Prostate gland (tissue), 2 donors: ENCODE data around the gene LRRTM4. TPM values are rescaled to one million over a fixed set of nuclear protein-coding genes. Genes with fewer than 3 reads are reported as not detected.

Experiments used
- DNase-seq: peaks from one replicate; pipeline ENCODE4 v3.0.0-alpha.2; 2019; ENCODE audit warnings: low spot score
- H3K27ac ChIP-seq, 2 donors: fragments of 200-600 bp; sonication (generic); 2 replicates each; pipeline ENCODE4 v1.5.1; 2017 to 2019
- H3K27me3 ChIP-seq: fragments of 200-600 bp; sonication (generic); replicated peaks from 2 replicates; pipeline ENCODE4 v1.5.1; 2019; ENCODE audit not compliant: insufficient read depth
- H3K36me3 ChIP-seq, 2 donors: fragments of 200-600 bp; sonication (generic); 1 replicate in 1 of 2; 2 replicates in 1 of 2; pipeline versions ENCODE4 v1.5.1 to v1.8.1; 2017 to 2019
- H3K4me1 ChIP-seq: fragments of 200-600 bp; sonication (generic); replicated peaks from 2 replicates; pipeline ENCODE4 v1.5.1; 2019
- H3K4me3 ChIP-seq, 2 donors: fragments of 200-600 bp; sonication (generic); 2 replicates each; pipeline ENCODE4 v1.5.1; 2017 to 2019
- H3K9me3 ChIP-seq: fragments of 200-600 bp; sonication (generic); 2 replicates; pipeline ENCODE4 v1.5.1; 2017
- POLR2A ChIP-seq: fragments of 450-650 bp; IDR thresholded peaks from one replicate; pipeline ENCODE4 v1.6.1; 2016; ENCODE audit warnings: antibody characterized with exemption, mild to moderate bottlenecking
- POLR2AphosphoS5 ChIP-seq: sonication (generic); formaldehyde crosslinking; IDR thresholded peaks from one replicate; pipeline ENCODE4 v1.6.1; 2017; ENCODE audit warnings: antibody characterized with exemption
- whole genome bisulfite sequencing: methylation state at CpG from one replicate; pipeline ENCODE4 v1.1.5; 2018; 5-methylcytosine and 5-hydroxymethylcytosine counted together
- intact Hi-C: fragments of 100-400 bp; cut with DNase I; formaldehyde crosslinking; loops from one replicate; pipeline ENCODE4 v1.14.2; 2022
- total RNA-seq, 2 donors: library from RNA; depleted of rRNA; stranded (reverse); fragments of >200 nt; gene quantifications; one replicate each; pipeline ENCODE4 v1.1.0, GENCODE V29; 2016
- TF ChIP-seq, protein P1 (sequence below), 4 experiments: fragments of 200-600 bp in 2 of 4; fragments of 450-650 bp in 2 of 4; sonication (generic) in 2 of 4; IDR thresholded peaks; 1 replicate in 3 of 4; 2 replicates in 1 of 4; pipeline ENCODE4 v1.5.1; 2016 to 2019; ENCODE audit warnings: antibody characterized with exemption in 4 of 4, mild to moderate bottlenecking in 2 of 4, moderate library complexity in 2 of 4

The LRRTM4 gene
- total RNA-seq, 2 donors from 2014 or later, result 0.09 to 6.2 TPM

DNA sequence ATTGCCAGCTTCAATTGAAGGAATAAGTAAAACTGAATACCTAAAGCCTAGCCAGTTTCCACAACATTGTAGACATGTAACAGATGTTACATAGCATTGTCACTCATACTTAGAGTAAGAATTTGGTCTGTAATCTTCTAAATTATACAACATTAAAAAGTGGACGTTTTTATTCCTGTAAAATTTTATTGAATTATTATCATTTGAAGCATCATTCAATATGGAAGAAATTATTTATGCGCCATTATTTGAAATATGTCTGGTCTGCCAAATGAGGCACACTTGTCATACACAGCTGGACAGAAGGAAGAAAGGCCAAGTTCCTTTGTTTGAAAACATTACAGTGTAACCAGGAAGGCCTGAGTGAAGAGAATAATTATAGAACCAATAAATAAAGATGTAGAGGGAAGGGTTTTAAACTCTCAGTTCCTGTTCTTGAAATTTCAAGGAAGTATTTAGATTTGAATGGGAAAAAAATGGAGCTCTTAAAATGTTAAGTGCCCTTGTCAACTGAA lies 575.5 kb downstream of the LRRTM4 start:
- 52% methylated on average over 2 of the region's 2 CpGs for WGBS
- DNase-seq, result no peak
- Histone ChIP-seq H3K4me3 (no peak overlapping the region), H3K27me3 (no peaks in the 10 kb centered on the region), H3K4me1 (no peaks in the 10 kb centered on the region), H3K9me3 (no peaks in the 10 kb centered on the region), H3K27ac (no peak overlapping the region), H3K36me3 (no peaks in the 10 kb centered on the region)
- TF ChIP-seq POLR2A, result no peak
- TF ChIP-seq, protein P1, sequence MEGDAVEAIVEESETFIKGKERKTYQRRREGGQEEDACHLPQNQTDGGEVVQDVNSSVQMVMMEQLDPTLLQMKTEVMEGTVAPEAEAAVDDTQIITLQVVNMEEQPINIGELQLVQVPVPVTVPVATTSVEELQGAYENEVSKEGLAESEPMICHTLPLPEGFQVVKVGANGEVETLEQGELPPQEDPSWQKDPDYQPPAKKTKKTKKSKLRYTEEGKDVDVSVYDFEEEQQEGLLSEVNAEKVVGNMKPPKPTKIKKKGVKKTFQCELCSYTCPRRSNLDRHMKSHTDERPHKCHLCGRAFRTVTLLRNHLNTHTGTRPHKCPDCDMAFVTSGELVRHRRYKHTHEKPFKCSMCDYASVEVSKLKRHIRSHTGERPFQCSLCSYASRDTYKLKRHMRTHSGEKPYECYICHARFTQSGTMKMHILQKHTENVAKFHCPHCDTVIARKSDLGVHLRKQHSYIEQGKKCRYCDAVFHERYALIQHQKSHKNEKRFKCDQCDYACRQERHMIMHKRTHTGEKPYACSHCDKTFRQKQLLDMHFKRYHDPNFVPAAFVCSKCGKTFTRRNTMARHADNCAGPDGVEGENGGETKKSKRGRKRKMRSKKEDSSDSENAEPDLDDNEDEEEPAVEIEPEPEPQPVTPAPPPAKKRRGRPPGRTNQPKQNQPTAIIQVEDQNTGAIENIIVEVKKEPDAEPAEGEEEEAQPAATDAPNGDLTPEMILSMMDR (IDR thresholded peaks at IDR 0.05), result no peak
- intact Hi-C loops, result no loop called here

DNA sequence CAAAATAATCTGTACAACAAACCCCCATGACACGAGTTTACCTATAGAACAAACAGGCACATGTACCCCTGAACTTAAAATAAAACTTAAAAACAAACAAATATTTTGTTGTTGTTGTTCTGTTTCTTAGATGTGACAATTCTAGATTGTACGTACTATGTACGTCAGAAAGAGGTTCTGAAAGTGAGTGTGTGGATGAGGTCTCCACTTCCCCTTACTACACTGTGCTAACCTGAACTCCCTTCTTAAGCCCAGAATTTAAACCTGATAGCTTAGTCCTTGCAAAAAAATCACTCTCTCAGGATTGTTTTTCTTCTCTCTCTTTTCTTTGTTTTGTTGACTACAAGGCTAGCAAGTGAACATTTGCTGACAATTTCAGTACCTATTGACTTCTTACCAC lies 581.6 kb downstream of the LRRTM4 start:
- Histone ChIP-seq H3K4me1 (no peaks in the 10 kb centered on the region), H3K36me3 (no peaks in the 10 kb centered on the region), H3K4me3 (no peak overlapping the region), H3K27ac (no peak overlapping the region), H3K9me3 (no peaks in the 10 kb centered on the region), H3K27me3 (no peaks in the 10 kb centered on the region)
- whole genome bisulfite sequencing, result 77% methylated on average over 3 of the region's 3 CpGs
- intact Hi-C loops, result no loop called here
- TF ChIP-seq, protein P1 (IDR thresholded peaks at IDR 0.05), result no peak
- TF ChIP-seq POLR2AphosphoS5, result no peak
- no peak for TF ChIP-seq POLR2A
- DNase-seq, result no peak

DNA sequence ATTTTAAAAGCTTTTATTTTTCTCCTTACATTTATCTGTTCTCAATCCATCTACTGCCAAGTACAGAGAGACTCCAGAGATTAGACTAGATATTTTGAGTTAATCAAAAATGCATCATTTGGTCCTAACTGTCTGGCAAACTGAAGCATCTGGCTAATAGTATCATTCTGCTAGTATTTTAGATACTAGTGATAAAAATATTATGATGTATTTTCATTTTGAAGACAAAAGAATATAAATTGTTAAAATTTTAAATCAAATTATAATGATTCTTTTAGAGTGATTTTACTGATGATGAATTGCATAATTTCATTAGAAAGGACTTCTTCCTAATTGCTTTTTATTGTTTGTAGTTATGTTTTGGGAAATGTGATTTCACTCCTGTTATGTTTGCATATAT lies 584.0 kb downstream of the LRRTM4 start:
- TF ChIP-seq POLR2AphosphoS5 (no peak), POLR2A (no peak)
- TF ChIP-seq, protein P1 (IDR thresholded peaks at IDR 0.05), result no peak
- H3K9me3 ChIP-seq, result no peaks in the 10 kb centered on the region
- no peaks in the 10 kb centered on the region for H3K27me3 ChIP-seq
- H3K4me1 ChIP-seq, result no peaks in the 10 kb centered on the region
- no peak overlapping the region for H3K27ac ChIP-seq
- no peaks in the 10 kb centered on the region for H3K36me3 ChIP-seq
- no peak overlapping the region for H3K4me3 ChIP-seq
- intact Hi-C loops, result no loop called here
- DNase-seq, result no peak

DNA sequence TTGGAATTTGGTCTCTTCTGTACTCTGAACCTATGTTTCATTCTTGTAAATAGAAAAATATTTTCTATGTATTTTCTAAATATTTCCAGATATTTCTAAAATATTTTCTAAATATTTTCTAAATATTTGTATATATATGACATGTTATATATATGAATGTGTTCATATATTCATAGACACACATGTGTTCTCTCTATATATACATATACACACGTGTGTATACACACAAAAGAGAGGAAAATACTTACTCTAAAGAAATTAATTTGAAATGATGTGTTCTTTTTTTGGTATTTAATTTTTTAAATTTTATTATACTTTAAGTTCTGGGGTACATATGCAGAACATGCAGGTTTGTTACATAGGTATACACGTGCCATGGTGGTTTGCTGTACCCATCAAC lies 589.6 kb downstream of the LRRTM4 start:
- Histone ChIP-seq H3K27me3 (no peaks in the 10 kb centered on the region), H3K27ac (no peak overlapping the region), H3K4me1 (no peaks in the 10 kb centered on the region), H3K4me3 (no peak overlapping the region), H3K9me3 (no peaks in the 10 kb centered on the region), H3K36me3 (no peaks in the 10 kb centered on the region)
- no peak for TF ChIP-seq POLR2A
- DNase-seq, result no peak
- WGBS, result 95% methylated on average over 2 of the region's 2 CpGs
- intact Hi-C loops, result no loop called here

DNA sequence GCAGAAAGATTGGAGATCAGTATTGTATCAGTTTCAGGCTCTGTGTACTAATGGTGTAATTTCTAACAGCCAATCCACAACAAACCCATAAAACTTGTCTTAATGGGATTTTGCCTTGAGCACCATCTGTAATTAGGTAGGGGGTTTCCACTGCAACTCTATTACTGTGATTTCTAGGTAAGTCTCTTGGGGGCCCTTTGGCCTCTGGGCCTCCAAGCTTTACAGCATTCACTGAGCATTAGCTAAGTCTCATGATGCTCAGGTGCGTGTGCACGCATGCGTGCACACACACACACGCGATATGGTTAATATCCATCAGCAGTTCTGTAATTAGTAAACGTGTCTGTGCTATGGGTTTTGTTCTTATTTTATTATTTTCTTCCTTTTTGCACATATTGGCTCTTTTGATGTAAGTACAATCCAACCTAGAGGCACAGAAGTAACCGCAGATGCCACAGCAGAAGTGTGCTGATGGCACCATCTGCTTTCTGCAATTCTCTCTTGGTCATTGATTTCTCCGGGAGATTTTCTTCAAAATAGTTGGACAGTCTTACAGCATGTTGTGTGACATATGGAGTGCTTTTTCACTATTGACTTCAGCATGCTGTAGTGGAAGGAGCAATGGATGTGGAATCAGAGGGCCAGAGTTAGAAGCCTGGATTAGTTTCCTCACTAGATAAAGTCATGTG lies 592.0 kb downstream of the LRRTM4 start:
- no peak for DNase-seq
- Histone ChIP-seq H3K27me3 (no peaks in the 10 kb centered on the region), H3K36me3 (no peaks in the 10 kb centered on the region), H3K4me3 (no peak overlapping the region), H3K9me3 (no peaks in the 10 kb centered on the region), H3K27ac (no peak overlapping the region), H3K4me1 (no peaks in the 10 kb centered on the region)
- intact Hi-C loops, result no loop called here
- 91% methylated on average over 8 of the region's 8 CpGs for WGBS
- TF ChIP-seq, protein P1 (IDR thresholded peaks at IDR 0.05), result no peak
- TF ChIP-seq POLR2AphosphoS5 (no peak), POLR2A (no peak)
